Mesenchymal stem cell (in vitro differentiated cells and primary cell): ENCODE results near the gene NFASC.

ENCODE experiments used
- DNase-seq: peaks from one replicate; pipeline ENCODE4 v3.0.0-alpha.2; 2013
- H2AFZ ChIP-seq: one replicate; pipeline ENCODE4 v1.6.1; 2013; ENCODE audit warnings: low read depth, mild to moderate bottlenecking, control low read depth, inconsistent platforms, low read length, moderate library complexity
- H2AK5ac ChIP-seq: 2 replicates; pipeline ENCODE4 v1.6.1; 2013; ENCODE audit warnings: low read length, moderate library complexity, mild to moderate bottlenecking, inconsistent platforms; ENCODE audit not compliant: severe bottlenecking
- H2BK120ac ChIP-seq: one replicate; pipeline ENCODE4 v1.6.1; 2013; ENCODE audit warnings: low read depth, mild to moderate bottlenecking, inconsistent platforms, low read length, moderate library complexity
- H2BK12ac ChIP-seq, 2 experiments: one replicate each; pipeline ENCODE4 v1.6.1; 2013; ENCODE audit warnings: inconsistent platforms in 2 of 2, low read length in 2 of 2, mild to moderate bottlenecking in 2 of 2, moderate library complexity in 2 of 2, control low read depth in 1 of 2
- H2BK15ac ChIP-seq: one replicate; pipeline ENCODE4 v1.6.1; 2013; ENCODE audit warnings: mild to moderate bottlenecking, low read depth, inconsistent platforms; ENCODE audit not compliant: poor library complexity, severe bottlenecking
- H2BK5ac ChIP-seq: 2 replicates; pipeline ENCODE4 v1.6.1; 2013; ENCODE audit warnings: low read depth, mild to moderate bottlenecking, low read length, control low read depth, inconsistent platforms; ENCODE audit not compliant: poor library complexity, severe bottlenecking
- H3K14ac ChIP-seq, 2 experiments: one replicate each; pipeline ENCODE4 v1.6.1; 2013; ENCODE audit warnings: inconsistent platforms in 2 of 2, low read length in 2 of 2, control low read depth in 1 of 2, mild to moderate bottlenecking in 1 of 2, moderate library complexity in 1 of 2
- H3K18ac ChIP-seq, 2 experiments: one replicate each; pipeline ENCODE4 v1.6.1; 2013; ENCODE audit warnings: inconsistent platforms in 2 of 2, low read length in 2 of 2, control low read depth in 1 of 2, low read depth in 1 of 2, mild to moderate bottlenecking in 1 of 2
- H3K23ac ChIP-seq, 2 experiments: one replicate each; pipeline ENCODE4 v1.6.1; 2013; ENCODE audit warnings: inconsistent platforms in 2 of 2, low read length in 2 of 2, mild to moderate bottlenecking in 2 of 2, moderate library complexity in 2 of 2, control low read depth in 1 of 2
- H3K27ac ChIP-seq: 2 replicates; pipeline ENCODE4 v1.5.1; 2013; ENCODE audit warnings: mild to moderate bottlenecking, moderate library complexity, low read length, control low read depth, inconsistent platforms; ENCODE audit not compliant: poor library complexity, severe bottlenecking
- H3K27me3 ChIP-seq, 2 experiments: 2 replicates each; pipeline versions ENCODE4 v1.6.1 to v1.7.0; 2013; ENCODE audit warnings: low read length in 2 of 2, mild to moderate bottlenecking in 2 of 2, moderate library complexity in 2 of 2, control low read depth in 1 of 2, inconsistent platforms in 1 of 2; ENCODE audit not compliant: control insufficient read depth in 1 of 2, insufficient read depth in 1 of 2
- H3K36me3 ChIP-seq, 2 experiments: 2 replicates each; pipeline versions ENCODE4 v1.6.1 to v1.7.0; 2013; ENCODE audit warnings: low read length in 2 of 2, control low read depth in 1 of 2, inconsistent platforms in 1 of 2, low read depth in 1 of 2, mild to moderate bottlenecking in 1 of 2; ENCODE audit not compliant: insufficient read depth in 2 of 2, control insufficient read depth in 1 of 2
- H3K4ac ChIP-seq, 2 experiments: one replicate each; pipeline ENCODE4 v1.6.1; 2013; ENCODE audit warnings: inconsistent platforms in 2 of 2, low read length in 2 of 2, mild to moderate bottlenecking in 2 of 2, moderate library complexity in 2 of 2, control low read depth in 1 of 2, low read depth in 1 of 2
- H3K4me1 ChIP-seq: 2 replicates; pipeline ENCODE4 v1.6.1; 2013; ENCODE audit warnings: low read depth, low read length, control low read depth; ENCODE audit not compliant: control insufficient read depth, insufficient read depth
- H3K4me2 ChIP-seq: 2 replicates; pipeline ENCODE4 v1.6.1; 2013; ENCODE audit warnings: low read length, mild to moderate bottlenecking, inconsistent platforms; ENCODE audit not compliant: poor library complexity, severe bottlenecking
- H3K4me3 ChIP-seq, 2 experiments: 2 replicates each; pipeline versions ENCODE4 v1.5.1 to v1.7.0; 2013; ENCODE audit warnings: low read length in 2 of 2, mild to moderate bottlenecking in 2 of 2, control low read depth in 1 of 2, low read depth in 1 of 2; ENCODE audit not compliant: insufficient read depth in 1 of 2
- H3K79me1 ChIP-seq: replicated peaks from 2 replicates; pipeline ENCODE4 v1.6.1; 2013; ENCODE audit warnings: mild to moderate bottlenecking, control low read depth, low read length, inconsistent platforms; ENCODE audit not compliant: poor library complexity, severe bottlenecking
- H3K9ac ChIP-seq: 2 replicates; pipeline ENCODE4 v1.7.0; 2013; ENCODE audit warnings: mild to moderate bottlenecking, low read length, moderate library complexity
- H3K9me3 ChIP-seq: 2 replicates; pipeline ENCODE4 v1.7.0; 2013; ENCODE audit warnings: mild to moderate bottlenecking, low read length; ENCODE audit not compliant: control insufficient read depth
- H4K8ac ChIP-seq: one replicate; pipeline ENCODE4 v1.6.1; 2013; ENCODE audit warnings: inconsistent platforms, mild to moderate bottlenecking, low read length, moderate library complexity
- H4K91ac ChIP-seq: one replicate; pipeline ENCODE4 v1.6.1; 2013; ENCODE audit warnings: mild to moderate bottlenecking, low read length, inconsistent platforms
- WGBS: methylation state at CpG from one replicate; pipeline ENCODE4 v1.1.7; 2013; ENCODE audit warnings: mixed read lengths; 5-methylcytosine and 5-hydroxymethylcytosine counted together

NFASC gene

DNA sequence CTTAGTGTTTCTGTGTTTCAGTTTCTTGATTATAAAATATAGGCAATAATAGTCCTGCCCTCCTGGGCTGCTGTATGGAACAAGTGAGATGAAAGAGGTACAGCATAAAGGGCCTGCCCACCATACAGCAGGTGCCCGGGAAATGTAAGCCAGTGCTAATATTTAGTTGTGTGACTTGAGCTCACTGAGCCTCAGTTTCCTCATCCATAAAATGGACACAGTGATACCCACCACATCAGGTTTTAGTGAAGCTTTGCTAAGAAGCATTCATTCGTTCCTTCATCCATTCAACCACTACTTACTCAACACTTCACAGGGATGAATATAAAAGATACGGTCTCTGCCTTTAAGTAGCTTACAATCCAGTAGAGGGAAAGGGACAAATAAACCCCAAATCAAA is 192.2 kb downstream of the NFASC start:
- Histone ChIP-seq H3K14ac (no peak overlapping the region), H3K9ac (no peak overlapping the region), H2AFZ (no peak overlapping the region), H3K4me1 (peaks cover 6% of the 10 kb centered on the region), H3K9me3 (no peaks in the 10 kb centered on the region), H2BK15ac (no peak overlapping the region), H4K91ac (no peak overlapping the region), H3K18ac (no peak overlapping the region), H3K4ac (no peak overlapping the region), H3K4me2 (no peak overlapping the region), H2AK5ac (no peak overlapping the region), H3K27ac (no peak overlapping the region), H3K23ac (no peak overlapping the region), H3K79me1 (no peaks in the 10 kb centered on the region), H3K27me3 (peaks cover 12 to 43% of the 10 kb centered on the region in 2 experiments), H3K36me3 (no peaks in the 10 kb centered on the region), H2BK12ac (no peak overlapping the region), H2BK5ac (no peak overlapping the region), H4K8ac (no peak overlapping the region), H2BK120ac (no peak overlapping the region), H3K4me3 (no peak overlapping the region)
- WGBS: 93% methylated on average over 2 of the region's 3 CpGs
- no peak for DNase-seq

DNA sequence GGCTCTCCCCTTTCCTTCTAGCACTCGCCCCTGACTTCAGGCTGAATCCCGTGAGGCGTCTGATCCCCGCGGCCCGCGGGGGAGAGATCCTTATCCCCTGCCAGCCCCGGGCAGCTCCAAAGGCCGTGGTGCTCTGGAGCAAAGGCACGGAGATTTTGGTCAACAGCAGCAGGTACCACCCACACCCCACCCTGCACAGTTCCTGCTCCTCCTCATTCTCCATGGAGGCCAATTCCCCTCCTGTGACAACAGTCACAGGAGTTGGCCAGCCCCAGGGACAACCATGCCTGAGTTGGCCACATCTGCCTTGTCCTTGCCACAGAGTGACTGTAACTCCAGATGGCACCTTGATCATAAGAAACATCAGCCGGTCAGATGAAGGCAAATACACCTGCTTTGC is 193.6 kb downstream of the NFASC start:
- H2BK15ac ChIP-seq: no peak overlapping the region
- no peak for DNase-seq
- H3K18ac ChIP-seq: no peak overlapping the region
- H2AK5ac ChIP-seq: no peak overlapping the region
- no peaks in the 10 kb centered on the region for H3K9me3 ChIP-seq
- no peak overlapping the region for H3K23ac ChIP-seq
- no peak overlapping the region for H3K9ac ChIP-seq
- no peak overlapping the region for H4K8ac ChIP-seq
- H3K79me1 ChIP-seq: no peaks in the 10 kb centered on the region
- H4K91ac ChIP-seq: no peak overlapping the region
- no peak overlapping the region for H3K27ac ChIP-seq
- H3K4ac ChIP-seq: no peak overlapping the region
- H2BK5ac ChIP-seq: no peak overlapping the region
- no peak overlapping the region for H2BK120ac ChIP-seq
- H3K36me3 ChIP-seq: no peaks in the 10 kb centered on the region
- H3K4me1 ChIP-seq: peaks cover 6% of the 10 kb centered on the region
- no peak overlapping the region for H3K4me2 ChIP-seq
- H3K4me3 ChIP-seq: no peak overlapping the region
- WGBS: 86% methylated on average over 11 of the region's 11 CpGs
- no peak overlapping the region for H3K14ac ChIP-seq
- no peak overlapping the region for H2AFZ ChIP-seq
- H3K27me3 ChIP-seq: peaks cover 10 to 39% of the 10 kb centered on the region in 2 experiments
- no peak overlapping the region for H2BK12ac ChIP-seq

DNA sequence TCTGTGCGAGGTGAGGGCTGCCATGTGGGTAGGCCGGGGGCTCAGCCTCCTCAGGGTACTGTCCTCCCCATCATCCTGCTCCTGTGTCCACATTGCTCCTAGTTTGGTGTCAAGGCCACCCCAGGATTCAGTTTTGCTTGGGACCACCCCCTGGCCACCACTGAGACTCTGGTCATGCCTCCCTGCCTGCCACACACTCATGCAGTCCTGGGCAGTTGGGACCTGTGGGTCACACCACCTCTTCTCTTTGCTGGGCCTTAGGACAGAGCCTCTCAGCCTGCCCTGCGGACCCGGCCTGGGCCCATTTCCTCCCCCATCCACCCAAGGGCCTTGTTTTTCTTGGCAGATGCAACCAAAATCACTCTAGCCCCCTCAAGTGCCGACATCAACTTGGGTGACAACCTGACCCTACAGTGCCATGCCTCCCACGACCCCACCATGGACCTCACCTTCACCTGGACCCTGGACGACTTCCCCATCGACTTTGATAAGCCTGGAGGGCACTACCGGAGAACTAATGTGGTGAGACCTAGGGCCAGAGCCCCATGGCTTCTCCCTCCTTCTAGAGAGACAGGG is 194.2 kb downstream of the NFASC start:
- H2AK5ac ChIP-seq: no peak overlapping the region
- no peak overlapping the region for H3K4me2 ChIP-seq

DNA sequence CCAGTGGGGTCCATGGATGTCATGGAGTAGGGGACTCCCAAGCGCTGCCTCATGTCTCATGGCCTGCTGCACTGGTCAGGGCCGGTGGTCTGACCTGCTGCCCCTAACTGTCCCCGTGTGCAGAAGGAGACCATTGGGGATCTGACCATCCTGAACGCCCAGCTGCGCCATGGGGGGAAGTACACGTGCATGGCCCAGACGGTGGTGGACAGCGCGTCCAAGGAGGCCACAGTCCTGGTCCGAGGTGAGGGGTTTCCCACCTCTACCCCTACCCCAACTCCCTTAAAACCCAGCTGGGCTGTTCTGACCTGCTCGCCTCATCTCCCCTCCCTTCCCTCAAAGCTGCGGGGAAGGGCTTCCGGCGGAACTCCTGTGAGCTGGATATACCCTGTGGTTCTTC is 195.0 kb downstream of the NFASC start:
- Histone ChIP-seq H2AK5ac (no peak overlapping the region), H3K4ac (no peak overlapping the region), H4K91ac (no peak overlapping the region), H2BK15ac (no peak overlapping the region), H3K27me3 (peaks cover 12 to 39% of the 10 kb centered on the region in 2 experiments), H3K79me1 (no peaks in the 10 kb centered on the region), H3K27ac (no peak overlapping the region), H3K4me1 (peaks cover 6% of the 10 kb centered on the region), H3K4me2 (no peak overlapping the region), H2BK5ac (no peak overlapping the region), H3K4me3 (no peak overlapping the region), H2BK12ac (no peak overlapping the region), H2BK120ac (no peak overlapping the region), H3K9ac (no peak overlapping the region), H3K23ac (no peak overlapping the region), H3K18ac (no peak overlapping the region), H2AFZ (no peak overlapping the region), H4K8ac (no peak overlapping the region), H3K14ac (no peak overlapping the region), H3K36me3 (no peaks in the 10 kb centered on the region), H3K9me3 (no peaks in the 10 kb centered on the region)
- DNase-seq: no peak
- 92% methylated on average over 14 of the region's 14 CpGs for WGBS

More for the DNA sequence above, 194.2 kb downstream of the NFASC start:
- Histone ChIP-seq H3K23ac (no peak overlapping the region), H2BK120ac (no peak overlapping the region), H3K18ac (no peak overlapping the region), H3K27me3 (peaks cover 12 to 39% of the 10 kb centered on the region in 2 experiments), H4K8ac (no peak overlapping the region), H3K4me1 (peaks cover 6% of the 10 kb centered on the region), H2BK12ac (no peak overlapping the region), H3K14ac (no peak overlapping the region), H3K36me3 (no peaks in the 10 kb centered on the region), H4K91ac (no peak overlapping the region), H3K4ac (no peak overlapping the region), H3K4me3 (no peak overlapping the region), H3K9me3 (no peaks in the 10 kb centered on the region), H3K27ac (no peak overlapping the region), H2AFZ (no peak overlapping the region), H3K79me1 (no peaks in the 10 kb centered on the region), H2BK5ac (no peak overlapping the region), H3K9ac (no peak overlapping the region), H2BK15ac (no peak overlapping the region)
- no peak for DNase-seq
- 87% methylated on average over 9 of the region's 9 CpGs for WGBS
